Subcutaneous abdominal adipose tissue (tissue), 5 donors: ENCODE results near the gene GMCL2.
A peak's percentile ranks its signal among the peaks of the same experiment; 100 is the strongest.

Experiments
- H3K27ac ChIP-seq: one replicate; pipeline ENCODE4 v1.7.0; 2013; ENCODE audit warnings: low read depth, mild to moderate bottlenecking, inconsistent platforms, low read length, moderate library complexity
- H3K27me3 ChIP-seq, 5 donors: one replicate each; pipeline ENCODE4 v1.7.0; 2013; ENCODE audit warnings: low read length in 5 of 5, inconsistent platforms in 1 of 5; ENCODE audit not compliant: control insufficient read depth in 5 of 5, insufficient read depth in 4 of 5
- H3K36me3 ChIP-seq, 5 donors: one replicate each; pipeline ENCODE4 v1.7.0; 2013; ENCODE audit warnings: low read length in 5 of 5; ENCODE audit not compliant: control insufficient read depth in 5 of 5, insufficient read depth in 5 of 5
- H3K4me1 ChIP-seq, 5 donors: one replicate each; pipeline ENCODE4 v1.7.0; 2013; ENCODE audit warnings: low read length in 5 of 5, mild to moderate bottlenecking in 3 of 5, moderate library complexity in 1 of 5; ENCODE audit not compliant: control insufficient read depth in 5 of 5, insufficient read depth in 5 of 5
- H3K4me3 ChIP-seq, 5 donors: one replicate each; pipeline ENCODE4 v1.7.0; 2013; ENCODE audit warnings: low read length in 5 of 5, low read depth in 1 of 5
- H3K9ac ChIP-seq, 5 donors: one replicate each; pipeline ENCODE4 v1.7.0; 2013; ENCODE audit warnings: low read length in 5 of 5, mild to moderate bottlenecking in 4 of 5, moderate library complexity in 3 of 5
- H3K9me3 ChIP-seq, 5 donors: one replicate each; pipeline ENCODE4 v1.7.0; 2013; ENCODE audit warnings: low read length in 5 of 5; ENCODE audit not compliant: control insufficient read depth in 5 of 5
- donor health status: healthy.
- donor health status: healthy.
- donor health status: healthy.
- donor health status: healthy.
- donor health status: healthy.

GMCL2 gene

DNA sequence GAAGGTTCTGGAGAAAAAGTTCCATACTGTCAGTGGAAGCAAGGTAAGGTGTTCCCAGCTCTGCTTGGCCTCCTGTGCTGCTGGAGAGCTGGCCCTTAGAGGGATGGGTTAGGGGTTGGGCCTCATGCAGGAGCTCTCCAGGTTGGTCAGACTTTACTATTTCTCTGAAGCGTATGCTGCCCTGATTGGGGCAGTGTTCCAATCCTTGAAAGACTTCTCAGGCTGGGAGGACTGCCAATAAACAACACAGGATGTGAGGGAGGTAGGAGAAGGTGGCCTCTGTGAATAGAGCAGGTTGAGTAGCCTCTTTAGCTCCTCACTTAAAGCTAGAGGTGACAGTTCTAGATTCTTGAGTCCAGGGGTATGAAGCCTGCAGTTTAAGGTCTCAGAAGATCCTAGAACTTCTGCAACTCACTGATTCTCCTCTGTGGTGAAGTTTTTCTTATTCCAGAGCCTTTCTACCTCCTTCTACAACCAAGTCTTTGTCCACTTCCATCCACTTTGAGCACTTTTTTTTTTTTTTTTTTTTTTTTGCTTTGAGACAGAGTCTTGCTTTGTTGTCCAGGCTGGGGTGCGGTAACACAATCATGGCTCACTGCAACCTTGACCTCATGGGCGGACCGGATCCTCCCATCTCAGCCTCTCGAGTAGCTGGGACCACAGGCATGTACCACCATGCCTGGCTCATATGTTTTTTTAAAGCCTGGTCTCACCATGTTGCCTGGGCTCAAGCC lies 20.2 kb upstream of the GMCL2 start:
- H3K4me3 ChIP-seq, result no peak overlapping the region
- no peaks in the 10 kb centered on the region for H3K27me3 ChIP-seq
- H3K9ac ChIP-seq, result no peak overlapping the region
- H3K27ac ChIP-seq, result peak overlapping the region; percentile 59
- peaks cover 4 to 35% (median 24%) of the 10 kb centered on the region in 5 donors for H3K4me1 ChIP-seq
- H3K9me3 ChIP-seq, result no peaks in the 10 kb centered on the region
- H3K36me3 ChIP-seq, result peaks cover 4 to 65% (median 62%) of the 10 kb centered on the region in 5 donors

DNA sequence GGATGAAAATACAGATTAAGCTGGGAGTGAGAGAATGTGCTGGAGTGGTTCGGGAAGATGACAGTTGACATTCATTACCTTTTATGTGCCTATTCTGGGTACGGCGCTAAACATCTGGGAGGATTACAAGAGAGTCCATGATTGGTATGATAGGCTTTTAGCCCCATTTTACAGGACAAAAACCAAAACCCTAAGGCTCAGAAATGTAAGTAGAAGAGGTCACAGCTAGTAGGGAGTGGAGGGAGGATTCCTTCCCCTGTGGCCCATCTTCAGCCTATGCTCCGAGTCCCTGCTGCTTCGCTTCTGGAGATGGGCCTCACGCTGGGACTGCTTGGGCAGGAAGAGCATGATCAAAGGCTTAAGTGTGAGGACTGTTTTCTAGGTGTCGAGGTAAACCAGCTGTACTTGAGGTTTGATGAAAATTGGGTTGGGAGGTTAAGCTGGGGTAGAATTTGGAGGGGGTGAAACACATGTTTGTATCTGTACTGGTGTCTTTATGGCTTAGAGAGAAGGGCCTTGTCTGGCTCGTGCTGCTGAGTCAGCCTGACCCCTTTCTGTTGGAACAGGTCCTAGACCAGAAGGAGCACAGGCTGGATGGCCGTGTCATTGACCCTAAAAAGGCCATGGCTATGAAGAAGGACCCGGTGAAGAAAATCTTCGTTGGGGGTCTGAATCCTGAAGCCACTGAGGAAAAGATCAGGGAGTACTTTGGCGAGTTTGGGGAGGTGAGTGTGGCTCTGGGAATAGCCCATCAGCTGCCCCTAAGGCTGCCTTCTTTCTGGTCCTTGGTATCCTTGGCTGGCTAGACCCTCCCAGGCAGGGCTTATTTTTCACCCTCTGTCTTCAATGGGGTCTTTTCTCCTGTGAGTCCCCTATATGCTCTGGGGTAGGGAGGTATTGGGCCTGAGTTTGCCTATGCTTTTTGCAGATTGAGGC lies 19.3 kb upstream of the GMCL2 start:
- Histone ChIP-seq H3K9me3 (no peaks in the 10 kb centered on the region), H3K4me3 (peak overlapping the region; percentile 69 to 98 (median 87)), H3K36me3 (peaks cover 4 to 56% (median 53%) of the 10 kb centered on the region in 5 donors), H3K9ac (peak overlapping the region; percentile 57 to 94 (median 87)), H3K4me1 (peaks cover 4 to 32% (median 24%) of the 10 kb centered on the region in 5 donors), H3K27ac (peak overlapping the region; percentile 59), H3K27me3 (no peaks in the 10 kb centered on the region)

DNA sequence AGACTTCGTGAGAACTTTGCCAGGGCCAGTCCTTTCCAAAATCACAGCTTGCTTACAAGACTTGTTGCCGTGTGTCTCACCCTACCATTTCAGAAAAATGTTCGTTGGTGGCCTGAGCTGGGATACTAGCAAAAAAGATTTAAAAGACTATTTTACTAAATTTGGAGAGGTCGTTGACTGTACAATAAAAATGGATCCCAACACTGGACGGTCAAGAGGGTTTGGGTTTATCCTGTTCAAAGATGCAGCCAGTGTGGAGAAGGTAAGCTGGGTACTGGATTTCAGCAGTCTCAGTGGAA lies 18.5 kb upstream of the GMCL2 start:
- Histone ChIP-seq H3K27ac (peak overlapping the region; percentile 59), H3K4me3 (peak overlapping the region; percentile 69 to 98 (median 87)), H3K4me1 (peaks cover 4 to 32% (median 24%) of the 10 kb centered on the region in 5 donors), H3K36me3 (peaks cover 4 to 49% (median 46%) of the 10 kb centered on the region in 5 donors), H3K27me3 (no peaks in the 10 kb centered on the region), H3K9ac (peak overlapping the region in 4 of 5 donors; percentile 81 to 94 (median 88)), H3K9me3 (no peaks in the 10 kb centered on the region)

DNA sequence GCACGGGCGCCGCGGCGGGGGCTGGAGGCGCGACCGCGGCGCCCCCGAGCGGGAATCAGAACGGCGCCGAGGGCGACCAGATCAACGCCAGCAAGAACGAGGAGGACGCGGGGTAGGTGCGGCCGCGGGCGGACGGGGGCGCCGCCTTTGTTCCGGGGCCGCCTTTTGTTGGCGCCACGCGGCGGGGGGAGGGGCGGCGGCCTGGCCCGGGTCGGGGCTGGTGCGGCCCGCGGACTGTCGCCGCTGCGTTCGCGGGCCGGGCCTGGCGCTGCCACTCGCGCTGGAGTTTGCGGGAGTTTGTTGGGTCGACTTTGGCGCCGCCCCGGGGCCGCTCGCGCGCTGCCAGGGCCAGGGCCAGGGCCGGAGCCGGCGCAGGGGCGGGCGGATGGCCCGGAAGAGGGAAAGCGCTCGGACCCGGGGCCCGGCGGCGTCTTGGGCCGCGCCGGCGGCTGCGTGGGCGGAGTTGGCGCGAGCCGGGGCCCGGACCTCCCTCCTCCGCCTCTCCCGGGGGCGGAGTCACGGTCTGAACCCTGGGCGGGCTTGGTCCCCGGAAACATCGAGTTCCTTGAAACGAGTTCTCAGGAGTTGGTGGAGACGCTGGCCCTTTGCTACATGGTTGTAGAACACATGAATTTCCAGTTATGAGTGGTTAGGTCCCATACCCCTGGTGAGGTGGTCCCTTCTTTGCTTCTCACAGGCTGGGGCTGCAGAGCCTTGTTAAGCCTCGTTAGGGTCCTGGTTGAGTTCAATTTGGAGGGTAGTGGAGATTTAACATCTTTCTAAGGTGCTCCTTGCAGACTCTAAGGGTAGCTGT lies 18.0 kb upstream of the GMCL2 start:
- Histone ChIP-seq H3K27ac (peak overlapping the region; percentile 59), H3K27me3 (no peaks in the 10 kb centered on the region), H3K4me3 (peak overlapping the region; percentile 69 to 98 (median 87)), H3K36me3 (peaks cover 4 to 43% (median 40%) of the 10 kb centered on the region in 5 donors), H3K9ac (peak overlapping the region in 4 of 5 donors; percentile 81 to 94 (median 88)), H3K4me1 (peaks cover 4 to 32% (median 24%) of the 10 kb centered on the region in 5 donors), H3K9me3 (no peaks in the 10 kb centered on the region)

DNA sequence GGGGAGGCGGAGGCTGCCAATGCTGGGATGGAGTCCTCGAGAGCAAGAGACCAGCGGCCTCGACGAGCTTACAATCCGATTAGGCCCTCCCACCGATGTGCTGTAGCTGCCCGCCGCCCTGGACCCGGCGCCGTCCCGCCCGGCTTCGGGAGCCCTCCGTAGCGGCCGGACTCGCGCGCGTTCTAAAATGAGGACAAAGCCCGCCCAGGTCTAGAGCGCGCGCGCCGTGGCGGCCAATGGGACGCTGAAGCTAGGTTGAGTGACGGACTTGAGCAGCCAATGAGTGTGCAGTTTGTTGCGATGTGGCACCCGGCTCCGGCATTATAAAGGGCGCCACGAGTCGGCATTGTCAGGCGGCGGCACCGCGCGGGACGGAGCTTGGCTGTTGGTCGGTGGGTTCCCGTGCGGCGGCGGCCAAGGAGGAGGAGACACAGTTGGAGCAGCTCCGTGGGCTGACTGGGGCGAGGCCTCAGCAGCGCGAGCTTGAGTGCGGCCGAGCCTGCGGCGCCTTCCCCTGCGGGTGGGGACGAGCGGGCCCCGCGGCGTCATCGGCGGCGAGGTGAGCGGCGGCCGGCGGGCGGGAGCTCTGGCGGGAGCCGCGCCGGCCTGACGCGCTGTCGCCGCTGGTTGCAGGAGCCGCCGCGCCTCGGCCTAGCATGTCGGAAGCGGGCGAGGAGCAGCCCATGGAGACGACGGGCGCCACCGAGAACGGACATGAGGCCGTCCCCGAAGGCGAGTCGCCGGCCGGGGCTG lies 17.2 kb upstream of the GMCL2 start, which contains the start of gene HNRNPAB:
Gene HNRNPAB (plus strand): TSS at position 352 of the 753 bp plus-strand sequence. CDS start 305 bp downstream, at position 657.
- peaks cover 4 to 35% (median 32%) of the 10 kb centered on the region in 5 donors for H3K36me3 ChIP-seq
- H3K9me3 ChIP-seq, result no peaks in the 10 kb centered on the region
- H3K9ac ChIP-seq, result peak within 1 kb of the TSS in 4 of 5 donors; percentile 87 to 94 (median 88)
- H3K27ac ChIP-seq, result peak within 1 kb of the TSS; percentile 59
- peak within 1 kb of the TSS; percentile 69 to 98 (median 87) for H3K4me3 ChIP-seq
- peaks cover 4 to 32% (median 24%) of the 10 kb centered on the region in 5 donors for H3K4me1 ChIP-seq
- H3K27me3 ChIP-seq, result no peaks in the 10 kb centered on the region

DNA sequence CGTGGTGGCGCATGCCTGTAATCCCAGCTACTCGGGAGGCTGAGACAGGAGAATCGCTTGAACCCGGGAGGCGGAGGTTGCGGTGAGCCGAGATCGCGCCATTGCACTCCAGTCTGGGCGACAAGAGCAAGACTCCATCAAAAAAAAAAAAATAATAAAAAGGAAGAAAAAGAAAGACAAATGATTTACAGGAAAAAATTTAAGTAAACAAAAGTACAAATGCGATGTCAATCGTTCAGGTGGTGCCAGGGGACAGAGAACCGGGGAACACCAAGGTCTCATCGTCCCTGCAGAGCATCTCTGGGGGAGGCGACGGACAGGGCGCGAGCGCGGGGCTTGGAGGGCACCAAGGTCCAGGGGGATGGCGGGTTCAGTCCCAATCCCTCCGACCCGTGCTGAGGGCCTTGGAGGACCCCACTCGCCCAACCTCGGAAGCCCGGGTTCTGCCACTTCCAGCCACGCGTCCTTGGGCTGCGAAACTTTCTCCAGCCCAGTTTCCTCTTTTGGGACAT lies 16.6 kb upstream of the GMCL2 start:
- H3K9ac ChIP-seq, result peak overlapping the region in 4 of 5 donors; percentile 73 to 89 (median 82)
- no peaks in the 10 kb centered on the region for H3K27me3 ChIP-seq
- peak overlapping the region; percentile 59 for H3K27ac ChIP-seq
- peak overlapping the region; percentile 69 to 90 (median 76) for H3K4me3 ChIP-seq
- no peaks in the 10 kb centered on the region for H3K9me3 ChIP-seq
- H3K36me3 ChIP-seq, result peaks cover 4 to 29% (median 26%) of the 10 kb centered on the region in 5 donors
- peaks cover 4 to 32% (median 24%) of the 10 kb centered on the region in 5 donors for H3K4me1 ChIP-seq

DNA sequence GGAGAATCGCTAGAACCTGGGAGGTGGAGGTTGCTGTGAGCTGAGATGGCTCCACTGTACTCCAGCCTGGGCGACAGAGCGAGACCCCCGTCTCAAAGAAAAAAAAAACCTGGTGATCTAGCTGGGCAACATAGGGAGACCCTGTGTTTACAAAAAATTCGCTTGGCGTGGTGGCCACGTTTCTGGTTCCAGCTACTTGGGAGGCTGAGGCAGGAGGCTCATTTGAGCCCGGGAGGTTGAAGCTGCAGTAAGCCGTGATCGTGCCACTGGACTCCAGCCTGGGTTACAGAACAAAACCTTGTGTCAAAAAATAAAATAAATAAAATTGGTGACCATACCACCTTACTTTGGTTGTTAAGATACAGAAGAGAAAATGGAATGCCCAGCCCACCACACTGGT lies 15.4 kb upstream of the GMCL2 start:
- H3K27me3 ChIP-seq, result no peaks in the 10 kb centered on the region
- no peaks in the 10 kb centered on the region for H3K9me3 ChIP-seq
- H3K36me3 ChIP-seq, result peaks cover 0 to 17% (median 14%) of the 10 kb centered on the region in 5 donors
- no peak overlapping the region for H3K4me3 ChIP-seq
- H3K9ac ChIP-seq, result no peak overlapping the region
- no peak overlapping the region for H3K27ac ChIP-seq
- peaks cover 4 to 28% (median 24%) of the 10 kb centered on the region in 5 donors for H3K4me1 ChIP-seq

DNA sequence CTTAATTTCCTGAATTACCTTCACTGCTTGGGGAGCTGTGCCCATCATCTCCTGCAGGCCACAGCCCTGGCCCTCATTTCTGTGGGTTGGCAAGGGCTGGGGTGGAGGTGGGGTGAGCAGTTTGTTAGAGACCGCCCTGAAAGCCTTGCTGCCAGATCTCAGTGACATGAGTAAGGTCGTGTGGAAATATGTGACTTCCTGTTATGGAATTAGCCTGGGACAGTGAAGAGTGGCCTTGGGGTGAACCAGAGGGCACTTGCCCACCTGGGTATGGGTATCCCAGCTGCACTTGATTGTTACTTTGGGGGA lies 14.7 kb upstream of the GMCL2 start:
- peaks cover 0 to 10% (median 8%) of the 10 kb centered on the region in 5 donors for H3K36me3 ChIP-seq
- peaks cover 4 to 22% (median 21%) of the 10 kb centered on the region in 5 donors for H3K4me1 ChIP-seq
- no peaks in the 10 kb centered on the region for H3K9me3 ChIP-seq
- peak overlapping the region in 1 of 5 donors; percentile 37 for H3K9ac ChIP-seq
- H3K4me3 ChIP-seq, result no peak overlapping the region
- no peaks in the 10 kb centered on the region for H3K27me3 ChIP-seq
- no peak overlapping the region for H3K27ac ChIP-seq
